Suppressor macrophage treated with lipopolysaccharide for 1 hour (primary cell): ENCODE data around the gene PANX1.
"Not testable (repeated sequence)": the region's sequence is repeated elsewhere in the genome, so short reads cannot be mapped to it uniquely, and the experiment has no call there.

Experiments used
- DNase-seq, 3 donors: peaks; one replicate each; pipeline ENCODE4 v3.0.0-alpha.2; 2020 to 2022

PANX1 gene

GRCh38 chr11:94150056-94150455 lies 21.4 kb downstream of the PANX1 start:
- DNase-seq = no peak

DNA sequence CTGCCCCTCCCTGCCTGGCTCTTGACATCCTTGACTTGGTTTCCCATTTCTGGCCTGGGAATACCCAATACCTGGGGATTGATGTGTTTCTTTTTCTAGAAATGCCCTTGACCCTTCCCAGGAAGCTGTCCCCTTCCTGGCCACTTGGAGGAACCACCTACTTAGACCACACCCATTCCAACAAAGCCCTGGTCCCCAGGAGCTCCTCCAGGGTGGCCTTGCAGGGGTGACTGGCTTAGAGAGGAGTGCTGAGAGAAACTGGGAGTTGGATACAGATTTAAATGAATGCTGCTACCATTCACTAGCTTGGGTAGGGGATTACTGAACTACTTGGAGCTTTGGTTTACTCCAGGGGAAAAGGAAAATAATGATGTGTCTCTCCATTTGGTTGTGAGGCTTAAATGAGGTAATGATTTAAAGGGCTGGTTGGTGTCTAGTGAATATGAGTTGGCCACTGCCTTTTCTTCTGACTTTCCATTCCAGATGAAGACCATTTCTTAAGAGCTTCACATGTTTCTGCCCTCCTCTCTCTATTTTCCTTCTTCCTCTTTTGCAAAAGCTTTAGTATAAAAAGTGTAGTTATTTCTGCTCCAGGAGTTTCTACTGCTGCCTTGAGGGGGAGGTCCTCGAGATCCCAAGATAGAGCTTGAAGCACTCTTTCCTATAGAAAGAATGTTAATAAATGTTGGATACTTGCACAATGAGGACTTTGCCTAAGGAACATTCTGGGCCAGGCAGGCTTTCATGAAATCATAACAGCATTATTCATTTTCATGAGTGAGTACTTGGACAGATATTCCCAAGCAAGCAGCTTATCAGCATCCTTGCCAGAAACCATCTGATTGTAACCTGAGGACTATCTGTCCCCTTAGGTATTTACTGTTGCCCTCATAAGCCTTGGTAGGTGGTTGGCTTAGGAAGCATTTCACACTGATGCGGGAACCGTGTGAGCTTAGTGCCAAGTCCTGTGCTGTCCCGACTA lies 22.4 kb downstream of the PANX1 start:
- DNase-seq = peak; percentile 33 to 69 (median 61)

DNA sequence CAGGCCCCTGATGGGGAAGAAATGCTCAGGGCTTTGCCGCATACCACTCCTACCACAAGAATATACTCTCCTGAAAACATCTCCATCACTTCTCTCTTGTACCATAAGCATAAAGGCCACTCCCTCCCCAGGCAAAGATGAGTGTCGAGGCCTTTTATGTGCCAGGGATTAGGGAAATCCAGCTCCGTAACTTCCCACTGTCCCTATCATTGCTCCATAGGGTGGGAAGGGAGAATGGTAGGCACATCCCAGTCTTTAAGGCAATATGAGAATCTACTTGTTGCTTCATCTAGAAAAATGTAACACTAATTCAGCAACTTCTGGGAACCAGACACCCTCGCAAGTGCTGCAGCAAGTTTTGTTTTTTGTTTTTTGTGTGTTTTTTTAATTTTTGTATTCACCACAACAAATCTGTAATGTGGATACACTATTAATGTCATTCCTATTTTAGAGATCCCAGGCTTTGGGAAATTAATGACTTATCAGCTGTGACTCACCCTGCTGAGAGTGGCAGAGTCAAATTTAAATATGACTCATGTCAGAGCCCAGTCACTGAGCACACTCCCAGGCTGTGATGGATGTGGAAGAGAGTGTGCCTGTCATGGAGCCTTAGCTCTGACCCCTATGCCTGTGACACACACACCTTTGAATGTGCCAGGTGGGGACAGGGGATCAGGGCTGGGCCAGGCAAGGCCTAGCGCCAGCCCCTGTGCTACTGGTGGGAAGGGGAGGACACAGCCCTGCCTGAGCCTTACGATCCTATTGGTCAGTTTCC lies 23.4 kb downstream of the PANX1 start:
- DNase-seq = peak; percentile 81 to 93 (median 90)

- DNase-seq = no peak
These were observed 24.0 kb downstream of the PANX1 start for GRCh38 chr11:94152678-94153065.

DNA sequence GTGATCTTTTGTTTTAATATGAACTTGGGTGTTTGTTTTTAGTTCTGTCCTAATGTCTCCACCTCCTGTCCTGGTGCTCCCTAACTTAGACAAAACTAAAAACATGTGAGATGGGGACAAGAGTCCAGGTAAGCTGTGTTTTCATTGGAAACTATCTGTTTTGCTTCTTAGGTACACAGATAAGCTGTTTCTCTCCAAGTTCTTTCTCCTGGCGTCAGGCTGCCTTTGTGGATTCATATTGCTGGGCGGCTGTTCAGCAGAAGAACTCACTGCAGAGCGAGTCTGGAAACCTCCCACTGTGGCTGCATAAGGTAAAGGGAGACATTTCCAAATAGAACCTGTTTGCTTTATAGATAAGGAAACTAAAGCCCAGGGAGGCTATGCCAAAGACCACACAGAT lies 24.7 kb downstream of the PANX1 start:
- DNase-seq = no peak

DNA sequence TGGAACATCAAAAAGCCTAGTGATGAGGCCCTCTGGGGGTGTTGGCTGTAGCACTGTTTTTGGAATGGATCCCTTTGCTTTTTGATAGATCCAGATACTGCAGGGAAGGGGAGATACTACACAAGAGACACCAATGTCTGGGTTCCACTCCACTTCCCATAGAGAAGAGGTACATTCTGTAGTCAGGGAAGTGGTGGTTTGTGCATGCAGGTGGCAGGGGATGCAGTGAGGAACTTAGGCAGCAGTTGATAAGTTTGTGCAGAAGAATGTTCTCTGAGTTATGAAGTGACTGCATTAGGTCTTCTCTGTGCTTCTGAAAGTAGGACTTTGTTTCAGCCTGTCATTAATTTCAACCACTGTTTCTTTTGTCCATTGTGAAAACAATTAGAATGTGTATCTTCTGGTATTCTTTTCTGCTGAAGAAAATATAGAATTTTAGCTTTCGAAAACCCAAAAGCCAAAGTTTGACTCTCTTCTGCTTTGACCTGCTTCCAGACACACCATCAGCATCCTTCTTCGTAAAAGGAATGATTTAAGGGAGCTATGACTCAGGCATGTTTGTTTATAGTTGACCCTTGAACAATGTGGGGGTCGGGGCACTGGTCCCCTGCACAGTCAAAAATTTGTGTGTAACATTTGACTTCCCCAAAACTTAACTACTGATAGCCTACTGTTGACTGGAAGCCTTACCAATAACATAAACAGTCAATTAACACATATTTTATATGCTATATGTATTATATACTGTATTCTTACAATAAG lies 25.6 kb downstream of the PANX1 start:
- no peak for DNase-seq

DNA sequence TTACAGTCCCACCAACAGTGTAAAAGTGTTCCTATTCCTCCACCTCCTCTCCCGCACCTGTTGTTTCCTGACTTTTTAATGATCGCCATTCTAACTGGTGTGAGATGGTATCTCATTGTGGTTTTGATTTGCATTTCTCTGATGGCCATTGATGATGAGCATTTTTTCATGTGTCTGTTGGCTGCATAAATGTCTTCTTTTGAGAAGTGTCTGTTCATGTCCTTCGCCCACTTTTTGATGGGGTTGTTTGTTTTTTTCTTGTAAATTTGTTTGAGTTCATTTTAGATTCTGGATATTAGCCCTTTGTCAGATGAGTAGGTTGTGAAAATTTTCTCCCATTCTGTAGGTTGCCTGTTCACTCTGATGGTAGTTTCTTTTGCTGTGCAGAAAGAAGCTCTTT lies 28.7 kb downstream of the PANX1 start:
- DNase-seq = not testable (repeated sequence)

- no peak for DNase-seq
These were observed 40.2 kb downstream of the PANX1 start for GRCh38 chr11:94168882-94169281.

GRCh38 chr11:94169516-94169915 lies 40.9 kb downstream of the PANX1 start:
- DNase-seq = no peak

- no peak for DNase-seq
These were observed 41.4 kb downstream of the PANX1 start for GRCh38 chr11:94169930-94170545.

GRCh38 chr11:94170953-94171352 lies 42.3 kb downstream of the PANX1 start:
- DNase-seq = no peak

DNA sequence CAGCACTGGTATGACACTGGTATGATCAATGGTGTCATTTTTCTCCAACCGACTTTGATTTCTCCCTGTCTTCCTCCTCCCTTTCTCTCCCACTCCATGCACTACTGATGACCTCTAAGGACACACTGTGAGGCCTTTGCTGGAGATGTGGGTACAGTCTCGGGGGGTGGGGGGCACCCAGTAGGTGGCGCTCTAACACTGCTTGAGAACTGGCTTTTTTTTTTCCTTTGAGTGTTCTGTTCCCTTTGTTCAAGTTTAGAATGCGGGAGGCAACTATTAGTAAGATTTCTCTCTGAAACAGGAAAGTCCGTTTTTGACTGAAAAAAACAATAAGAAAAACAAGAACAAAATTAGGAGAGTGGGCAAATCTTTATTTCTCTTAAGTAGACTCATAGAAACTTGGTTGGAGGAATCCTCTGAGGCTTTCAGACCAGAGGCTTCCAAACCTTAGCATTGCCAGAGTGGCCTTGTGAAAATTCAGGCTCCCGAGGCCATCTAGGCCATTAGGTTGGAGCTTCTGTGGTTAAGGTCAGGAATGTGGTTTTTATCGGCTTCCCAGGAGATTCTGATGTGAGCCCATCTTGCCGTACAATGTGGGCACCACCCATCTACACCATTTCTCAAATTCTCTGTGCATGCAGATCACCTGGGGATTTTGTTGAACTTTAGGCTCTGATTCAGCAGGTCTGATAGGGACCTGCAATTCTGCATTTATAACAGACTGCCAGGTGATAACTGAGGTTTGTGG lies 43.2 kb downstream of the PANX1 start:
- DNase-seq = peak; percentile 64 to 81 (median 69)

DNA sequence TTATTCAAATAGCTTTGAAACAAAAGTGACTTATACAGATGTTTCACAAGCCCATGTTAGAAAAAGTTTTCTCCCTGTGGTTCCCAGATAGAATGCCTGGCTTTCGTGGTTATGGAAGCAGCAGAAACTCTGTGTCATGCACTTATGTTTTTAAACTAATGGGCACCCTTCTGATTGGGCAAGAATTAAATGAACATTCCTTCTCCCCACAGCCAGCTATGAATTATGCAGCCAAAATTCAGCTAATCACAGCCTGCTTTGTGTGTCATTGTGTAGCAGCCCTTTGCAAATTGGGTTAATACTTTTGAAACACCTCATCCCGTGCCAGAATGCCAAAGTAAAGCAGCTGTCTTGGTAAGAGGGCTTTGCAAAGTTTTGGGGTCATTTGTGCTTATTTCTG lies 46.9 kb downstream of the PANX1 start:
- peak in 1 of 3 donors; percentile 13 for DNase-seq

DNA sequence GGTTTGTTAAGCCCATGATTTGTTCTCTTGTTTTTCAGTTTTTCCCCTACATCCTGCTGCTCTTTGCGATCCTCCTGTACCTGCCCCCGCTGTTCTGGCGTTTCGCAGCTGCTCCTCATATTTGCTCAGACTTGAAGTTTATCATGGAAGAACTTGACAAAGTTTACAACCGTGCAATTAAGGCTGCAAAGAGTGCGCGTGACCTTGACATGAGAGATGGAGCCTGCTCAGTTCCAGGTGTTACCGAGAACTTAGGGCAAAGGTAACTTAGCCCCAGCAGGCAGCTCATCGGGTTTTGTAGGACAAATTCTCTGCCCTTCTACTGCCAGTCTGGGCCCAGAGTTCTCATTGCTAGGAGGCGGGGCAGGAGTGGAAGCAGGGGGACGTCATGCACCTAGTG lies 49.7 kb downstream of the PANX1 start:
- DNase-seq = no peak

GRCh38 chr11:94179696-94180095 lies 51.1 kb downstream of the PANX1 start:
- no peak for DNase-seq

DNA sequence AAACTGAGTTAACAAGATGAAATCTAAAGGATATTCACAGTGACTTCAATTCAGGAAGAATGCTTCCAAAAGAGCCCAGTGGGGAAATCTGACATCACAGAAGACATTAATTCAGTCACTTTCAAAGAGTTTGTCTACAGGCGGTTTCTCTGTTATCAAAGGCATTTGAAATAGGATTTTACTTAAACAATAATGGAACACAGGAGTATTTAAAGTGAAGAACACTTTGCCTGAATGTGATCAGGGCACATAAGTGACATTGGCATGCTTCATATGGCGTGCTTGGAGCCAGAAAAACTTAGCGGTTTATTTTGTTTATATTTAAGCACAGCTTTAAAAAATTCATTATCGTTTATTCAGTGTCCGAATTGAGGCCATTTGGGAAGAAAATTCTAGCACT lies 52.9 kb downstream of the PANX1 start:
- no peak for DNase-seq

DNA sequence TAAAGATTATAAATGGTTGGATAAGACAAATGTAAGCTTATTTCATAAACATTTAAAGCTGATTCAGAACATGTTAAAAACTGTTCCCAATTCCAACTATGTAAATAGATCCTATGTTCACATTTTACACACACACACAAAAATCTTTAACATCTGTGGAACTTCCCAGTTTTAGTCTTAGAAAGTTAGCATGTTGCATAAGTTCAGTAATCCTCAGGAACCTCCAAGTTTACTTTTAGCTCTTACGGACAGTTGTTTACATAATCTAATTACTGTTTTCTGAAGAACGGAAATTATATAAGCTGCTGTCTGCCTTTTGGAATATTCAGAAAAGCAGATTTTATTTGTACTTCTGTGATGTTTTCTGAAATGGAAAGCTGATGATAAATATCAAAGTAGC lies 53.3 kb downstream of the PANX1 start:
- peak in 1 of 3 donors; percentile 27 for DNase-seq

DNA sequence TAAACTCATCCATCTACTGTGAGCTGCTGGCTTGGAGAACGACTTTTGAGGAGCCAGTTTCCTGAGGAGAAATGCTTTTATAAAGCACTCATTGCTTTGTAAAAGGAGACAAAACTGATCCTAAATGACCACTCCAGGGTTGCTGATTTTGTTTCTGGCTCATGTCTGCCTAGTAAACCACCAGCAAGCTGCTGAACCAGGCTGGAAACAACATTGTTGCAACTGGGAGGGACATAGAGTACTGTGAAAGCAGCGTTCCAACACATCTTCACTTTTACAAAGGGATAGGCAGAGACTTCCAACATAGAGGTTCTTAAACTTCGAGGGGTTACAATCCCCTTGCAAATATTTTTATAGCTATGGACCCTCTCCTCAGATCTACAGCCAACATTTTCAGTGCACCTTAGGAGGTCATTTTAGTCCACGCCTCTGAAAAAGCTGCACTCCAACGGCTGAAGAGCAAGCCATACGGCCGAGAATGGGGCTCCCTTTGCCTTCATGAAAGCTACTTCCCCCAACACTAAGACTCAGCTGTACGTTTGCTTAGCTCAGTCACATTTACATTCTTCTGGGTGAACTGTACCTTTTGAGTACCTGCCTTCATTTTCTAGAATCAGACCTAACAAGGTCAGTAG lies 54.7 kb downstream of the PANX1 start:
- DNase-seq = no peak

DNA sequence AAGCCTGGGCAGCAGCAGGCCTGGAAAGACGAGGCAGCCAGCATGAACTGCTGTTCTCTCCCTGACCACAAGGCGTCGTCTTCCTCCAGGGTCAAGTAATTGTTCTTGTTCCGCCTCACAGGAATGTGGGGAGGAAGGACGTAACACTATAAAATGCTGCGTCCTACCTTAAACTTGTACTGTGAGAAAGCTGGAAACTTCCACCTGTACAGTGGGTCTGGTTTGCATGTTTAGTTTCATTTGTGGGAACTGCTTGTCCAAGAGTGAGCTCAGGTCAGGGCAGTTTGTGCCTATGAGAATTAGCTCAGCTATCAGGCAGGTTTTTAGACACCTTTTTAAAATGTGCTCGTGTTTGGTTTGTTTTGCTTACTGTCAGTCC lies 55.2 kb downstream of the PANX1 start:
- DNase-seq = peak; percentile 63 to 69 (median 66)

GRCh38 chr11:94184362-94184761 lies 55.7 kb downstream of the PANX1 start:
- no peak for DNase-seq

GRCh38 chr11:94184846-94185245 lies 56.2 kb downstream of the PANX1 start:
- peak; percentile 43 to 58 (median 53) for DNase-seq
